Tracheal epithelial cell (primary cell): ENCODE data around the gene HMGCLL1. TPM values are rescaled to one million over a fixed set of nuclear protein-coding genes. Genes with fewer than 3 reads are reported as not detected.

Source experiments
- total RNA-seq: library from RNA; depleted of rRNA; stranded (reverse); fragments of >200 nt; gene quantifications from 2 replicates; pipeline ENCODE4 v1.2.1, GENCODE V29; 2014

Gene HMGCLL1
- total RNA-seq, result 0.48 TPM in 1 of 2 replicates, not detected in the other

GRCh38 chr6:55578537-55579363, at the start of gene HMGCLL1:
Gene HMGCLL1 (minus strand): TSS chr6:55579192. CDS start chr6:55579055, 137 bp downstream.

